MCF 10A (cell line): ENCODE data around the gene POFUT2. TPM values are rescaled to one million over a fixed set of nuclear protein-coding genes. Genes with fewer than 3 reads are reported as not detected.

ENCODE experiments used
- BruUV-seq: library from RNA; stranded (reverse); fragments of 400-500 nt; replicated peaks from 2 replicates; lab custom pipeline; 2021; lab: Mats Ljungman, UMichigan
- CTCF ChIA-PET: fragments of 300-600 bp; sonication (Branson Sonifier 250); formaldehyde crosslinking; extraction: SDS; loops from one replicate; lab custom pipeline; 2021; ENCODE audit warnings: antibody characterized with exemption, inconsistent platforms; lab: Yijun Ruan, JAX
- POLR2A ChIA-PET: fragments of 300-600, 350-650 bp; sonication (Branson Sonifier 250); formaldehyde crosslinking; extraction: SDS; loops from one replicate; lab custom pipeline; 2020; ENCODE audit warnings: antibody characterized with exemption, inconsistent platforms; lab: Yijun Ruan, JAX
- DNase-seq: peaks from one replicate; pipeline ENCODE4 v3.0.0-alpha.2; 2018; ENCODE audit not compliant: unreplicated experiment
- H3K27ac Mint-ChIP-seq: one replicate; pipeline ENCODE4 v1.8.0; 2022; ENCODE audit warnings: mild to moderate bottlenecking, low read depth, mixed read lengths; ENCODE audit not compliant: unreplicated experiment
- H3K27me3 Mint-ChIP-seq: one replicate; pipeline ENCODE4 v1.8.0; 2022; ENCODE audit warnings: mixed read lengths; ENCODE audit not compliant: insufficient read depth, unreplicated experiment
- H3K36me3 Mint-ChIP-seq: one replicate; pipeline ENCODE4 v1.8.0; 2022; ENCODE audit warnings: mild to moderate bottlenecking, moderate library complexity, mixed read lengths; ENCODE audit not compliant: insufficient read depth, unreplicated experiment
- H3K4me1 Mint-ChIP-seq: one replicate; pipeline ENCODE4 v1.8.0; 2022; ENCODE audit warnings: mixed read lengths; ENCODE audit not compliant: insufficient read depth, unreplicated experiment
- H3K4me3 Mint-ChIP-seq: one replicate; pipeline ENCODE4 v1.8.0; 2022; ENCODE audit warnings: mild to moderate bottlenecking, moderate library complexity, mixed read lengths; ENCODE audit not compliant: unreplicated experiment
- H3K9me3 Mint-ChIP-seq: one replicate; pipeline ENCODE4 v1.8.0; 2022; ENCODE audit warnings: mixed read lengths; ENCODE audit not compliant: unreplicated experiment
- CTCF ChIP-seq: fragments of 200-600 bp; IDR thresholded peaks from one replicate; pipeline ENCODE4 v1.8.0; 2022; ENCODE audit warnings: antibody characterized with exemption, mild to moderate bottlenecking; ENCODE audit not compliant: unreplicated experiment
- intact Hi-C: fragments of 100-400 bp; cut with micrococcal nuclease; formaldehyde crosslinking; loops from 2 replicates; pipeline ENCODE4 v1.14.1; 2022
- total RNA-seq: library from RNA; stranded (reverse); gene quantifications from 2 replicates; pipeline ENCODE4 v1.2.3, GENCODE V29; 2022

The POFUT2 gene
- total RNA-seq, 1 experiment from 2014 or later: 25.2 TPM

GRCh38 chr21:45265721-45266517 lies 21.8 kb downstream of the POFUT2 start:
- peaks cover 51% of the 10 kb centered on the region for H3K36me3 Mint-ChIP-seq
- no peaks in the 10 kb centered on the region for H3K4me1 Mint-ChIP-seq
- no TSS peak for BruUV-seq
- H3K4me3 Mint-ChIP-seq: no peak overlapping the region
- peaks cover 2% of the 10 kb centered on the region for H3K9me3 Mint-ChIP-seq
- intact Hi-C loops: no loop called here
- no peak overlapping the region for H3K27ac Mint-ChIP-seq
- TF ChIP-seq CTCF: no peak
- H3K27me3 Mint-ChIP-seq: no peaks in the 10 kb centered on the region
- ChIA-PET CTCF (no interaction called here), POLR2A (no interaction called here)
- no peak for DNase-seq

GRCh38 chr21:45264912-45265515 lies 22.7 kb downstream of the POFUT2 start:
- no TSS peak for BruUV-seq

GRCh38 chr21:45264146-45264911 lies 23.4 kb downstream of the POFUT2 start:
- intact Hi-C loops: no loop called here
- ChIA-PET CTCF (no interaction called here), POLR2A (no interaction called here)
- TF ChIP-seq CTCF: no peak
- H3K27ac Mint-ChIP-seq: no peak overlapping the region
- no peaks in the 10 kb centered on the region for H3K4me1 Mint-ChIP-seq
- no peak overlapping the region for H3K4me3 Mint-ChIP-seq
- DNase-seq: no peak
- peaks cover 37% of the 10 kb centered on the region for H3K36me3 Mint-ChIP-seq
- no peaks in the 10 kb centered on the region for H3K27me3 Mint-ChIP-seq
- BruUV-seq: no TSS peak
- H3K9me3 Mint-ChIP-seq: no peaks in the 10 kb centered on the region

More at GRCh38 chr21:45264912-45265515, 22.7 kb downstream of the POFUT2 start:
- H3K4me3 Mint-ChIP-seq: no peak overlapping the region
- H3K27me3 Mint-ChIP-seq: no peaks in the 10 kb centered on the region
- no peaks in the 10 kb centered on the region for H3K4me1 Mint-ChIP-seq
- H3K27ac Mint-ChIP-seq: no peak overlapping the region
- POLR2A ChIA-PET: no interaction called here
- H3K36me3 Mint-ChIP-seq: peaks cover 42% of the 10 kb centered on the region
- intact Hi-C loops: no loop called here
- CTCF ChIA-PET: no interaction called here
- TF ChIP-seq CTCF: no peak
- no peak for DNase-seq
- H3K9me3 Mint-ChIP-seq: no peaks in the 10 kb centered on the region

GRCh38 chr21:45263534-45263933 lies 24.2 kb downstream of the POFUT2 start:
- no peaks in the 10 kb centered on the region for H3K4me1 Mint-ChIP-seq

More at GRCh38 chr21:45263534-45263933, 24.2 kb downstream of the POFUT2 start:
- DNase-seq: no peak
- H3K27me3 Mint-ChIP-seq: no peaks in the 10 kb centered on the region
- intact Hi-C loops: no loop called here
- peaks cover 37% of the 10 kb centered on the region for H3K36me3 Mint-ChIP-seq
- ChIA-PET POLR2A (no interaction called here), CTCF (interaction anchor here (1.0 kb wide), 1 partner anchor 22 kb away, joined by 3 read pairs; no protein-coding TSS in a partner anchor)
- no peak overlapping the region for H3K27ac Mint-ChIP-seq
- H3K9me3 Mint-ChIP-seq: no peaks in the 10 kb centered on the region
- no TSS peak for BruUV-seq
- H3K4me3 Mint-ChIP-seq: no peak overlapping the region
- no peak for TF ChIP-seq CTCF
